ENCODE results near the gene C1QL1.

Gene C1QL1

GRCh38 chr17:44989552-44990138 is 21.5 kb upstream of the C1QL1 start:
- Histone ChIP-seq H3K4me2 (ENCODE audit: low read length) (no peak overlapping the region), H2AFZ (ENCODE audit: low read depth, low read length) (no peak overlapping the region), H3K36me3 (replicated peaks; ENCODE audit: low read depth, low read length) (no peaks in the 10 kb centered on the region), H3K9ac (ENCODE audit: low read length) (no peak overlapping the region), H4K20me1 (ENCODE audit: insufficient read depth, low read length) (no peaks in the 10 kb centered on the region), H3K4me3 (ENCODE audit: low read length) (no peak overlapping the region), H3K27ac (ENCODE audit: low read length) (no peak overlapping the region), H3K79me2 (ENCODE audit: low read length) (no peaks in the 10 kb centered on the region), H3K27me3 (ENCODE audit: low read depth, low read length) (peaks cover 6% of the 10 kb centered on the region; the same call in 1 of the 2 replicates), H3K4me1 (ENCODE audit: low read length) (peaks cover 4% of the 10 kb centered on the region; the same call in 1 of the 2 replicates), H3K9me3 (ENCODE audit: insufficient read depth, low read length) (no peaks in the 10 kb centered on the region)
- TF ChIP-seq, protein P1, sequence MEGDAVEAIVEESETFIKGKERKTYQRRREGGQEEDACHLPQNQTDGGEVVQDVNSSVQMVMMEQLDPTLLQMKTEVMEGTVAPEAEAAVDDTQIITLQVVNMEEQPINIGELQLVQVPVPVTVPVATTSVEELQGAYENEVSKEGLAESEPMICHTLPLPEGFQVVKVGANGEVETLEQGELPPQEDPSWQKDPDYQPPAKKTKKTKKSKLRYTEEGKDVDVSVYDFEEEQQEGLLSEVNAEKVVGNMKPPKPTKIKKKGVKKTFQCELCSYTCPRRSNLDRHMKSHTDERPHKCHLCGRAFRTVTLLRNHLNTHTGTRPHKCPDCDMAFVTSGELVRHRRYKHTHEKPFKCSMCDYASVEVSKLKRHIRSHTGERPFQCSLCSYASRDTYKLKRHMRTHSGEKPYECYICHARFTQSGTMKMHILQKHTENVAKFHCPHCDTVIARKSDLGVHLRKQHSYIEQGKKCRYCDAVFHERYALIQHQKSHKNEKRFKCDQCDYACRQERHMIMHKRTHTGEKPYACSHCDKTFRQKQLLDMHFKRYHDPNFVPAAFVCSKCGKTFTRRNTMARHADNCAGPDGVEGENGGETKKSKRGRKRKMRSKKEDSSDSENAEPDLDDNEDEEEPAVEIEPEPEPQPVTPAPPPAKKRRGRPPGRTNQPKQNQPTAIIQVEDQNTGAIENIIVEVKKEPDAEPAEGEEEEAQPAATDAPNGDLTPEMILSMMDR (IDR thresholded peaks at IDR 0.05; ENCODE audit: low read depth, low read length), result no peak
- no peak for TF ChIP-seq EZH2phosphoT487 (IDR thresholded peaks at IDR 0.05; ENCODE audit: low read depth)

- Histone ChIP-seq H3K9me3 (ENCODE audit: insufficient read depth, low read length) (no peaks in the 10 kb centered on the region), H3K79me2 (ENCODE audit: low read length) (no peaks in the 10 kb centered on the region), H3K27ac (ENCODE audit: low read length) (no peak overlapping the region), H3K27me3 (ENCODE audit: low read depth, low read length) (peaks cover 6% of the 10 kb centered on the region; the same call in 1 of the 2 replicates), H3K4me1 (ENCODE audit: low read length) (peaks cover 12% of the 10 kb centered on the region; the same call in 1 of the 2 replicates), H2AFZ (ENCODE audit: low read depth, low read length) (0 out of 2 replicates have a peak overlapping the region, but pooled peaks have one; percentile 86), H3K9ac (ENCODE audit: low read length) (peak overlapping the region; percentile 29; the same call in 1 of the 2 replicates), H3K36me3 (replicated peaks; ENCODE audit: low read depth, low read length) (no peaks in the 10 kb centered on the region), H3K4me3 (ENCODE audit: low read length) (peak overlapping the region; percentile 70), H4K20me1 (ENCODE audit: insufficient read depth, low read length) (no peaks in the 10 kb centered on the region), H3K4me2 (ENCODE audit: low read length) (peak overlapping the region; percentile 69)
- TF ChIP-seq, protein P1 (IDR thresholded peaks at IDR 0.05; ENCODE audit: low read depth, low read length), result no peak
- no peak for TF ChIP-seq EZH2phosphoT487 (IDR thresholded peaks at IDR 0.05; ENCODE audit: low read depth)
These were observed 20.2 kb upstream of the C1QL1 start for GRCh38 chr17:44988044-44988942.

- Histone ChIP-seq H3K79me2 (ENCODE audit: low read length) (no peaks in the 10 kb centered on the region), H4K20me1 (ENCODE audit: insufficient read depth, low read length) (no peaks in the 10 kb centered on the region), H2AFZ (ENCODE audit: low read depth, low read length) (no peak overlapping the region), H3K9me3 (ENCODE audit: insufficient read depth, low read length) (no peaks in the 10 kb centered on the region), H3K36me3 (replicated peaks; ENCODE audit: low read depth, low read length) (no peaks in the 10 kb centered on the region), H3K4me1 (ENCODE audit: low read length) (peaks cover 12% of the 10 kb centered on the region; the same call in 1 of the 2 replicates), H3K4me3 (ENCODE audit: low read length) (no peak overlapping the region), H3K27ac (ENCODE audit: low read length) (no peak overlapping the region), H3K9ac (ENCODE audit: low read length) (no peak overlapping the region), H3K4me2 (ENCODE audit: low read length) (no peak overlapping the region), H3K27me3 (ENCODE audit: low read depth, low read length) (peaks cover 27% of the 10 kb centered on the region)
- TF ChIP-seq, protein P1 (IDR thresholded peaks at IDR 0.05; ENCODE audit: low read depth, low read length), result no peak
- TF ChIP-seq EZH2phosphoT487 (IDR thresholded peaks at IDR 0.05; ENCODE audit: low read depth), result no peak
These were observed 15.5 kb upstream of the C1QL1 start for GRCh38 chr17:44983563-44983962.

- Histone ChIP-seq H3K36me3 (replicated peaks; ENCODE audit: low read depth, low read length) (no peaks in the 10 kb centered on the region), H3K9ac (ENCODE audit: low read length) (no peak overlapping the region), H3K79me2 (ENCODE audit: low read length) (no peaks in the 10 kb centered on the region), H3K4me1 (ENCODE audit: low read length) (peaks cover 8% of the 10 kb centered on the region; the same call in 1 of the 2 replicates), H2AFZ (ENCODE audit: low read depth, low read length) (no peak overlapping the region), H3K4me2 (ENCODE audit: low read length) (no peak overlapping the region), H3K4me3 (ENCODE audit: low read length) (no peak overlapping the region), H3K9me3 (ENCODE audit: insufficient read depth, low read length) (no peaks in the 10 kb centered on the region), H3K27me3 (ENCODE audit: low read depth, low read length) (peaks cover 33% of the 10 kb centered on the region), H3K27ac (ENCODE audit: low read length) (no peak overlapping the region), H4K20me1 (ENCODE audit: insufficient read depth, low read length) (no peaks in the 10 kb centered on the region)
- TF ChIP-seq EZH2phosphoT487 (IDR thresholded peaks at IDR 0.05; ENCODE audit: low read depth), result no peak
- TF ChIP-seq, protein P1 (IDR thresholded peaks at IDR 0.05; ENCODE audit: low read depth, low read length), result no peak
These were observed 14.1 kb upstream of the C1QL1 start for GRCh38 chr17:44982113-44982702.
